ENCODE measurements around the gene PDK2.

DNA sequence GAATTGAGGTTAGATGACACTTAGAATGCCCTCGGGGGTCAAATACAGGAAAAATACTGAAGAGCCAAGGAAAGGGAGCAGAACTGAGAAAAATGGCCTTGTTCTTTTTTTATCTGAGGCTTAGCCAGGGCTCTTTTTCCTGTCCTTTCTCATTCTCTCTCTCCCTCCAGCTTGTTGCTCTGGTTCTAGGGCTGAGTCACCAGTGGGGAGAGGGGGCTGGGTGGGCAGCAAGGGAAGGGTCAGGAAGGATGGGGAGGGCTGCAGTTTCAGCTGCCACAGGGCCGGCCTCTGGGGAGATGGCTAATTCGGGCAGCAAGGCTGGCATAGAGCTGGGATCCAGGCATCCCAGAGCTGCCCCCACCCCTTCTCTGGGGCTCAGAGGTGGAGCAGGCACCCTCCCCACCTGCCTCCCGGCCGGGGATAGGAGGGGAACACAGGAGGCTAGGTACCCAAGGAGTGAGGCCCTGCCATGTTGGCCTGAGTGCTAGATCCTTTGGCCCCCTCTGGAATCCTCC lies 35.3 kb upstream of the PDK2 start:
- TF ChIP-seq, protein P1, sequence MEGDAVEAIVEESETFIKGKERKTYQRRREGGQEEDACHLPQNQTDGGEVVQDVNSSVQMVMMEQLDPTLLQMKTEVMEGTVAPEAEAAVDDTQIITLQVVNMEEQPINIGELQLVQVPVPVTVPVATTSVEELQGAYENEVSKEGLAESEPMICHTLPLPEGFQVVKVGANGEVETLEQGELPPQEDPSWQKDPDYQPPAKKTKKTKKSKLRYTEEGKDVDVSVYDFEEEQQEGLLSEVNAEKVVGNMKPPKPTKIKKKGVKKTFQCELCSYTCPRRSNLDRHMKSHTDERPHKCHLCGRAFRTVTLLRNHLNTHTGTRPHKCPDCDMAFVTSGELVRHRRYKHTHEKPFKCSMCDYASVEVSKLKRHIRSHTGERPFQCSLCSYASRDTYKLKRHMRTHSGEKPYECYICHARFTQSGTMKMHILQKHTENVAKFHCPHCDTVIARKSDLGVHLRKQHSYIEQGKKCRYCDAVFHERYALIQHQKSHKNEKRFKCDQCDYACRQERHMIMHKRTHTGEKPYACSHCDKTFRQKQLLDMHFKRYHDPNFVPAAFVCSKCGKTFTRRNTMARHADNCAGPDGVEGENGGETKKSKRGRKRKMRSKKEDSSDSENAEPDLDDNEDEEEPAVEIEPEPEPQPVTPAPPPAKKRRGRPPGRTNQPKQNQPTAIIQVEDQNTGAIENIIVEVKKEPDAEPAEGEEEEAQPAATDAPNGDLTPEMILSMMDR (IDR thresholded peaks at IDR 0.05 in 2 of 3, conservative IDR thresholded peaks at IDR 0.05 in 1 of 3; ENCODE audit: control insufficient read depth in 2 of 3, extremely low read depth in 1 of 3, insufficient read depth in 1 of 3, low read depth in 3 of 3, low read length in 3 of 3) = no peak
- TF ChIP-seq IKZF2 (IDR thresholded peaks at IDR 0.05) = no peak
- no peak for TF ChIP-seq POLR2A (IDR thresholded peaks at IDR 0.05; ENCODE audit: low read depth, low read length)
